Mammary epithelial cell (primary cell): Measurements from ENCODE around the gene KCNH1.

ENCODE experiments used
- CTCF ChIP-seq, 2 donors: IDR thresholded peaks in 1 of 2; conservative IDR thresholded peaks in 1 of 2; 2 replicates each; pipeline ENCODE4 v1.5.1; 2011 to 2012; ENCODE audit warnings: inconsistent platforms in 2 of 2, low read length in 2 of 2, mild to moderate bottlenecking in 2 of 2, control low read depth in 1 of 2, low read depth in 1 of 2; ENCODE audit not compliant: insufficient read depth in 1 of 2; ENCODE audit errors: extremely low read depth in 1 of 2
- EZH2 ChIP-seq: IDR thresholded peaks from 2 replicates; pipeline ENCODE4 v1.6.1; 2012; ENCODE audit warnings: low read length, inconsistent platforms, borderline replicate concordance

GRCh38 chr1:210688512-210689234 is 445.3 kb downstream of the KCNH1 start:
- TF ChIP-seq EZH2 (no peak), CTCF (conservative IDR thresholded peaks at IDR 0.05 in 1 of 2, IDR thresholded peaks at IDR 0.05 in 1 of 2; ENCODE audit: extremely low read depth in 1 of 2, insufficient read depth in 1 of 2, low read depth in 1 of 2, low read length in 2 of 2) (no peak)
